ENCODE results near the gene TGM2.

DNA sequence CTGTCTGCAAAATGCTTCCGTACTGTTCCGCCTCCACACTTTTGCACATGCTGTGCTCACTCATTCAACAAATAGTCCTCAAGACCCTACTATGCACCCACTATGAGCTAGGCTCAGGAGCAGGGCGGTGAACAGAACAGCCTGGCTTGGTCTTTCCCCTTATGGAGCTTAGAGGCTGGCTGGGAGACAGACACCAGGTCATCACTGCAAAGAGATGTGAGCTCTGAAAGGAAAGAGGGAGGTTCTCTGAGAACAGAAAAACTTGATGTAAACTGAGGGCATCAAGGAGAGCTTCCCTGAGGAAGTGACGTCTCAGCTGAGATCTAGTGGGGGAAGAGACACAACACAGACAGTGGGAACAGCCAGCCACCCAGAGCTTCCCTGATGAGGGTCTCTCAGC is 31.0 kb upstream of the TGM2 start:
- no peak for TF ChIP-seq ARNTL (CRISPR knock-in tag; IDR thresholded peaks at IDR 0.05; ENCODE audit: borderline replicate concordance, low read depth)
- TF ChIP-seq, protein P1, sequence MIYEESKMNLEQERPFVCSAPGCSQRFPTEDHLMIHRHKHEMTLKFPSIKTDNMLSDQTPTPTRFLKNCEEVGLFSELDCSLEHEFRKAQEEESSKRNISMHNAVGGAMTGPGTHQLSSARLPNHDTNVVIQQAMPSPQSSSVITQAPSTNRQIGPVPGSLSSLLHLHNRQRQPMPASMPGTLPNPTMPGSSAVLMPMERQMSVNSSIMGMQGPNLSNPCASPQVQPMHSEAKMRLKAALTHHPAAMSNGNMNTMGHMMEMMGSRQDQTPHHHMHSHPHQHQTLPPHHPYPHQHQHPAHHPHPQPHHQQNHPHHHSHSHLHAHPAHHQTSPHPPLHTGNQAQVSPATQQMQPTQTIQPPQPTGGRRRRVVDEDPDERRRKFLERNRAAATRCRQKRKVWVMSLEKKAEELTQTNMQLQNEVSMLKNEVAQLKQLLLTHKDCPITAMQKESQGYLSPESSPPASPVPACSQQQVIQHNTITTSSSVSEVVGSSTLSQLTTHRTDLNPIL (CRISPR knock-in tag; IDR thresholded peaks at IDR 0.05; ENCODE audit: low read depth), result no peak
